Bronchial epithelial cell (primary cell): ENCODE measurements around the gene SSH2. TPM values are rescaled to one million over a fixed set of nuclear protein-coding genes. Genes with fewer than 3 reads are reported as not detected.
A peak's percentile ranks its signal among the peaks of the same experiment; 100 is the strongest.
"Not testable (repeated sequence)": the region's sequence is repeated elsewhere in the genome, so short reads cannot be mapped to it uniquely, and the experiment has no call there.

Experiments
- DNase-seq: peaks from one replicate; pipeline ENCODE4 v3.0.0-alpha.2; 2010; ENCODE audit warnings: low read depth
- FAIRE-seq: peaks from 2 replicates; lab custom pipeline; 2011; peaks lifted over from hg19 to GRCh38; lab: Jason Lieb, UNC
- H3K27me3 ChIP-seq: 2 replicates; pipeline ENCODE4 v1.5.1; 2011; ENCODE audit warnings: low read length; ENCODE audit not compliant: control insufficient read depth, insufficient read depth
- H3K36me3 ChIP-seq: 2 replicates; pipeline ENCODE4 v1.5.1; 2011; ENCODE audit warnings: low read length; ENCODE audit not compliant: control insufficient read depth, insufficient read depth
- H3K4me3 ChIP-seq: 2 replicates; pipeline ENCODE4 v1.5.1; 2011; ENCODE audit warnings: mild to moderate bottlenecking, low read depth, low read length, control low read depth
- CTCF ChIP-seq: IDR thresholded peaks from 2 replicates; pipeline ENCODE4 v1.5.1; 2011; ENCODE audit warnings: mild to moderate bottlenecking, moderate library complexity, low read length, control low read depth, inconsistent platforms; ENCODE audit not compliant: insufficient read depth, severe bottlenecking
- total RNA-seq: library from RNA; depleted of rRNA; stranded (reverse); fragments of >200 nt; gene quantifications from 2 replicates; pipeline ENCODE4 v1.2.1, GENCODE V29; 2014

SSH2 gene
- total RNA-seq, 1 donor from 2014 or later = 3.7 TPM

DNA sequence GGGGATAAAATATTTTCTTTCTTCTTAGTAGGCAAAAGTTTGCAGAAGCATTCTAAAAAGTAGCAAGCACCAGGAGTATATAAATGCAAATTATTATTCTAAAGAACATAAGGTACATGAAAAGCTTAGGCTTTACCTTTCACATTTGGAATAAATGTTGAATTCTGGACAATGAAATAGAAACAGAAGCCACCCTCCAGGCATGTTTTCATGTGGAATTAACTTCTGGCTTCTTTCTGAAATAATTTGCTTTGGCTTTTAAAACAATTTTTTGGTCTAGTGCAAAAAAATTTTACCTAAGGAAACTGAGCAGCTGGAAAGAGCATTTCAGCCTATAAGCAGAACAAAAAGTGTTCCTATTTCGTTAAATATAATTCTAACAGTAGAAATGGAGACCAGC, 197.8 kb downstream of the SSH2 start:
- DNase-seq (no peak), FAIRE-seq (no peak)
- Histone ChIP-seq H3K27me3 (no peaks in the 10 kb centered on the region), H3K36me3 (no peaks in the 10 kb centered on the region), H3K4me3 (no peak overlapping the region)
- TF ChIP-seq CTCF = no peak

GRCh38 chr17:29731589-29731929, 198.5 kb downstream of the SSH2 start:
- DNase-seq = peak; percentile 5
- TF ChIP-seq CTCF = no peak
- H3K4me3 ChIP-seq = no peak overlapping the region

DNA sequence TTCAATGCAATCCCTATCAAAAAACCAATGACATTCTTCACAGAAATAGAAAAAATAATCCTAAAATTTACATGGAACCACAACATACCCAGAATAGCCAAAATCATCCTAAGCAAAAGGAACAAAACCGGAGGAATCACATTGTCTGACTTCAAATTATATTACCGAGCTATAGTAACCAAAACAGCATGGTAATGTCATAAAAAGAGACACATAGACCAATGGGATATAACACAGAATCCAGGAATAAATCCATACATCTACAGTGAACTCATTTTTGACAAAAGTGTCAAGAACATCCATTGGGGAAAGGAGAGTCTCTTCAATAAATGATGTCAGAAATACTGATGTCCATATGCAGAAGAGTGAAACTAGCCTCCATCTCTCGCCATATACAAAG, 201.5 kb downstream of the SSH2 start:
- TF ChIP-seq CTCF = no peak
- FAIRE-seq (no peak), DNase-seq (no peak)
- Histone ChIP-seq H3K27me3 (no peaks in the 10 kb centered on the region), H3K4me3 (no peak overlapping the region), H3K36me3 (no peaks in the 10 kb centered on the region)

More at GRCh38 chr17:29731589-29731929, 198.5 kb downstream of the SSH2 start:
- no peaks in the 10 kb centered on the region for H3K36me3 ChIP-seq
- no peak for FAIRE-seq
- no peaks in the 10 kb centered on the region for H3K27me3 ChIP-seq

DNA sequence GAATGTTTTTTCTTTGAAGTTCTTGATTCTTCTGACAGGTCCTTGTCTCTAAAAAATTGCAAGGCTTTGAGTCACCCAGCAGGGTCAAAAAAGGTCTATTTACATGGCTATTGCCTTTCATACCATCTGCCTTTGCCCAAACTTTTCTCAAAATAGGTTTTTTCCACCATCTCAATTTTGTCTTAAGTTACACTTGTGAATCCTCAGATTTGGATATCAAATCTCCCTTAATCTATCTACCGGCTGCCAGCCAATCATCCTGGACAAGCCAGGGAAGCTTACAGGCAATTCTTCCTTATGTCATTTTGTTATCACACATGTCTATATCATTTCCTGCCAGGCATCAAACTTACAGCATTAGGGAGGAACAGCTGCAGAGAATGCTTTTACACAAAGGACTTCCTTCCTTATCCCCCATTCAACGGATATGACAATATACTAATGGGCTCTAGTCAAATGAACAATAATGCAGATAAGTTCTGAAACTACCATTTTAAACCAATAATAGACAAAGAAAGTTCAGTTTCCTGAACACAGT, 203.2 kb downstream of the SSH2 start:
- no peak overlapping the region for H3K4me3 ChIP-seq
- H3K27me3 ChIP-seq = no peaks in the 10 kb centered on the region
- FAIRE-seq (no peak), DNase-seq (peak; percentile 59)
- no peaks in the 10 kb centered on the region for H3K36me3 ChIP-seq
- no peak for TF ChIP-seq CTCF

DNA sequence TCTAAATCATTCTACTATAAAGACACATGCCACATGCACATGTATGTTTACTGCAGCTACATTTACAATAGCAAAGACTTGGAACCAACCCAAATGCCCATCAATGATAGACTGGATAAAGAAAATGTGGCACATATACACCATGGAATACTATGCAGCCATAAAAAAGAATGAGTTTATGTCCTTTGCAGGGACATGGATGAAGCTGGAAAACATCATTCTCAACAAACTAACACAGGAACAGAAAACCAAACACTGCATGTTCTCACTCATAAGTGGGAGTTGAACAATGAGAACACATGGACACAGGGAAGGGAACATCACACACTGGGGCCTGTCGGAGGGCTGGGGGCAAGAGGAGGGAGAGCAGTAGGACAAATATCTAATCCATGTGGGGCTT, 204.6 kb downstream of the SSH2 start:
- not testable (repeated sequence) for H3K27me3 ChIP-seq, H3K36me3 ChIP-seq, DNase-seq, H3K4me3 ChIP-seq, FAIRE-seq

DNA sequence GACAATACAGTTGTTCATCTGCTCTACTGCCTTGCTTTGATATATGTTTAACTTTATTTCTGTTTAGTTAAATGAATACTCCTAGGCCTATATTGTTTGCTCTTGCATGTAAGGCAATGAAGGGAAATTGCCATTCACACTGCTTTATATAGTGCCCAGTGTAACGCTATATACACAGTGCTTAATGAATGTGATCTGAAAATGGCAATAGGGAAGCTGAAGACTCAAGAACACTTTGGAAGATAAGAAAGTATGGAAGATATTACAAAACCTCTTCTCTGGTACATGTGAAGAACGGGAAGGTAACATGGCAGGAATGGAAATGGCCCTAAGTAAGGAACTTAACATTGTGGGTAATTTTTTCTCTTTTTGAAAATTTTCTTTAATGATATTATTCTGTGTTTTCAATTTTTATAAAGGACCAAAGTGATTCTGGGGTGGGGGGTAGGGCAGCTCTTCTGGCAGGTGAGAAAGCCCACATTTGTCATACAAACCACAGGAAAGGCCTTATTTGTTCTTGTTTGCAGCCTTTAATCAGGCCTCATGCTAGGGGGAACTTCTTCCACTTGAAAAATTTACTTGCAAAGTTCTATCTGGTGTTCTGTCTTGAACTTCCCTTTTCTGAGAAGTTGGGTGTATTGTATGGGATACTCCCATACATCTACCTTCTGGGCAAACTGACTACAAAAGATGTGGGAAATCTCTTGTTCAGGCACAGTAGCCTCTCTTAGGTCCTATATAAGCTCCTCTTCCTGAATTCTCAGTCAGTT, 206.6 kb downstream of the SSH2 start:
- no peak for TF ChIP-seq CTCF
- no peaks in the 10 kb centered on the region for H3K36me3 ChIP-seq
- no peaks in the 10 kb centered on the region for H3K27me3 ChIP-seq
- no peak for FAIRE-seq
- no peak overlapping the region for H3K4me3 ChIP-seq
- DNase-seq = no peak
